Spleen (tissue), 7 donors: ENCODE measurements around the gene FBXL16.

Experiments used
- CTCF ChIP-seq, 11 experiments: fragments of 200-600 bp in 7 of 11; fragments of 450-650 bp in 4 of 11; sonication (generic) in 4 of 11; IDR thresholded peaks in 8 of 11; conservative IDR thresholded peaks in 3 of 11; 1 replicate in 7 of 11; 2 replicates in 4 of 11; pipeline versions ENCODE4 v1.4.0 to v1.8.0; 2016 to 2021; ENCODE audit warnings: antibody characterized with exemption in 11 of 11, inconsistent platforms in 4 of 11, mild to moderate bottlenecking in 1 of 11
- POLR2A ChIP-seq, 3 donors: fragments of 450-650 bp; IDR thresholded peaks; one replicate each; pipeline ENCODE4 v1.5.1; 2017; ENCODE audit warnings: antibody characterized with exemption in 3 of 3, mild to moderate bottlenecking in 1 of 3
- POLR2AphosphoS5 ChIP-seq, 3 donors: sonication (generic); formaldehyde crosslinking; IDR thresholded peaks; one replicate each; pipeline ENCODE4 v1.5.1; 2017; ENCODE audit warnings: antibody characterized with exemption in 3 of 3
- donor health status: DM: no; HTN: no; CAD: no; lungs with moderate emphysema.
- donor health status: DM: no; HTN: no; CAD: no.
- donor health status: DM: no; HTN: no; CAD: no.

- TF ChIP-seq POLR2A (IDR thresholded peaks at IDR 0.05) (no peak), CTCF (IDR thresholded peaks at IDR 0.05 in 8 of 11, conservative IDR thresholded peaks at IDR 0.05 in 3 of 11) (no peak), POLR2AphosphoS5 (IDR thresholded peaks at IDR 0.05) (no peak)
Measured at GRCh38 chr16:735982-736453, 30.4 kb upstream of the FBXL16 start.
